ENCODE data around the gene TPM4. TPM values are rescaled to one million over a fixed set of nuclear protein-coding genes. Genes with fewer than 3 reads are reported as not detected.
A peak's percentile ranks its signal among the peaks of the same experiment; 100 is the strongest.
"Not testable (repeated sequence)": the region's sequence is repeated elsewhere in the genome, so short reads cannot be mapped to it uniquely, and the experiment has no call there.

The TPM4 gene
- total RNA-seq, 4 donors from 2014 or later: 471 to 530 (median 493) TPM

- peak overlapping the region in 3 of 4 donors; percentile 3 to 83 (median 65) for H3K27ac ChIP-seq
- WGBS, 2 donors: 85% methylated on average over 11 of the region's 11 CpGs
- H3K36me3 ChIP-seq: peaks cover 4 to 83% (median 41%) of the 10 kb centered on the region in 3 donors
- H3K27me3 ChIP-seq: no peaks in the 10 kb centered on the region
- TF ChIP-seq EP300 (IDR thresholded peaks at IDR 0.05): no peak
- TF ChIP-seq, protein P1, sequence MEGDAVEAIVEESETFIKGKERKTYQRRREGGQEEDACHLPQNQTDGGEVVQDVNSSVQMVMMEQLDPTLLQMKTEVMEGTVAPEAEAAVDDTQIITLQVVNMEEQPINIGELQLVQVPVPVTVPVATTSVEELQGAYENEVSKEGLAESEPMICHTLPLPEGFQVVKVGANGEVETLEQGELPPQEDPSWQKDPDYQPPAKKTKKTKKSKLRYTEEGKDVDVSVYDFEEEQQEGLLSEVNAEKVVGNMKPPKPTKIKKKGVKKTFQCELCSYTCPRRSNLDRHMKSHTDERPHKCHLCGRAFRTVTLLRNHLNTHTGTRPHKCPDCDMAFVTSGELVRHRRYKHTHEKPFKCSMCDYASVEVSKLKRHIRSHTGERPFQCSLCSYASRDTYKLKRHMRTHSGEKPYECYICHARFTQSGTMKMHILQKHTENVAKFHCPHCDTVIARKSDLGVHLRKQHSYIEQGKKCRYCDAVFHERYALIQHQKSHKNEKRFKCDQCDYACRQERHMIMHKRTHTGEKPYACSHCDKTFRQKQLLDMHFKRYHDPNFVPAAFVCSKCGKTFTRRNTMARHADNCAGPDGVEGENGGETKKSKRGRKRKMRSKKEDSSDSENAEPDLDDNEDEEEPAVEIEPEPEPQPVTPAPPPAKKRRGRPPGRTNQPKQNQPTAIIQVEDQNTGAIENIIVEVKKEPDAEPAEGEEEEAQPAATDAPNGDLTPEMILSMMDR (IDR thresholded peaks at IDR 0.05): no peak
- no peak overlapping the region for H3K4me3 ChIP-seq
- DNase-seq (ENCODE audit: low spot score in 2 of 2): no peak
- no peaks in the 10 kb centered on the region for H3K9me3 ChIP-seq
- H3K4me1 ChIP-seq: peaks cover 0 to 92% (median 57%) of the 10 kb centered on the region in 4 donors
Observed at GRCh38 chr19:16084067-16084685, 7.9 kb downstream of the TPM4 start.

DNA sequence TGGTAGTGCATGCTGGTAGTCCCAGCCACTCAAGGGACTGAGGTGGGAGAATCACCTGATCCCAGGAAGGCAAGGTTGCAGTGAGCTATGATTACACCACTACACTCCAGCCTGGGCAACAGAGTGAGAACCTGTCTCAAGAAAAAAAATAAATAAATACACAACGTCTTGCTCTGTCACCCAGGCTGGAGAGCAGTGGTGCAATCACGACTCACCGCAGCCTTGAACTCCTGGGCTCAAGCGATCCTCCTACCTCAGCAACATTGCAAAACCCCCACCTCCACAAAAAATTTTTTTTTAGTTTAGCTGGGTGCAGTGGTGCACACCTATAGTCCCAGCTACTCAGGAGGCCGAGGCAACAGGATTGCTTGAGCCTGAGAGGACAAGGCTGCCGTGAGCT, 8.8 kb downstream of the TPM4 start:
- peak overlapping the region in 2 of 4 donors; percentile 65 to 83 for H3K27ac ChIP-seq
- TF ChIP-seq EP300 (IDR thresholded peaks at IDR 0.05): no peak
- TF ChIP-seq, protein P1 (IDR thresholded peaks at IDR 0.05): no peak
- TF ChIP-seq POLR2A (IDR thresholded peaks at IDR 0.05): no peak
- no peaks in the 10 kb centered on the region for H3K9me3 ChIP-seq
- H3K27me3 ChIP-seq: no peaks in the 10 kb centered on the region
- H3K4me3 ChIP-seq: no peak overlapping the region
- DNase-seq (ENCODE audit: low spot score in 2 of 2): no peak
- WGBS, 2 donors: 78 to 81% methylated on average over 6 of the region's 6 CpGs
- H3K4me1 ChIP-seq: peaks cover 0 to 91% (median 52%) of the 10 kb centered on the region in 4 donors
- peaks cover 4 to 92% (median 41%) of the 10 kb centered on the region in 3 donors for H3K36me3 ChIP-seq

- not testable (repeated sequence) for DNase-seq (ENCODE audit: low spot score in 2 of 2); H3K9me3 ChIP-seq; H3K4me3 ChIP-seq; H3K27me3 ChIP-seq
- Histone ChIP-seq H3K27ac (peak overlapping the region; percentile 52 to 77 (median 65)), H3K4me1 (peaks cover 0 to 72% (median 36%) of the 10 kb centered on the region in 4 donors), H3K36me3 (peaks cover 10 to 100% (median 57%) of the 10 kb centered on the region in 3 donors)
- 78 to 88% methylated on average over 11 of the region's 11 CpGs for WGBS, 2 donors
Observed at GRCh38 chr19:16087404-16087803, 11.1 kb downstream of the TPM4 start.

GRCh38 chr19:16087940-16088339, 11.6 kb downstream of the TPM4 start:
- Histone ChIP-seq H3K4me3 (no peak overlapping the region), H3K27me3 (no peaks in the 10 kb centered on the region), H3K4me1 (peaks cover 0 to 73% (median 36%) of the 10 kb centered on the region in 4 donors), H3K9me3 (no peaks in the 10 kb centered on the region), H3K27ac (peak overlapping the region; percentile 52 to 77 (median 65)), H3K36me3 (peaks cover 13 to 100% (median 60%) of the 10 kb centered on the region in 3 donors)
- 69 to 71% methylated on average over 12 of the region's 12 CpGs for WGBS, 2 donors
- TF ChIP-seq EP300 (IDR thresholded peaks at IDR 0.05) (no peak), POLR2A (IDR thresholded peaks at IDR 0.05) (peak in 1 of 2 donors; percentile 11)
- DNase-seq (ENCODE audit: low spot score in 2 of 2): no peak

GRCh38 chr19:16088351-16089009, 12.2 kb downstream of the TPM4 start:
- Histone ChIP-seq H3K9me3 (no peaks in the 10 kb centered on the region), H3K4me3 (no peak overlapping the region), H3K27me3 (no peaks in the 10 kb centered on the region), H3K36me3 (peaks cover 16 to 100% (median 57%) of the 10 kb centered on the region in 3 donors), H3K4me1 (peaks cover 0 to 73% (median 31%) of the 10 kb centered on the region in 4 donors), H3K27ac (peak overlapping the region; percentile 52 to 77 (median 65))
- no peak for DNase-seq (ENCODE audit: low spot score in 2 of 2)
- WGBS, 2 donors: 45 to 52% methylated on average over 17 of the region's 17 CpGs
- TF ChIP-seq, protein P1 (IDR thresholded peaks at IDR 0.05): no peak
- TF ChIP-seq POLR2A (IDR thresholded peaks at IDR 0.05): no peak
- TF ChIP-seq EP300 (IDR thresholded peaks at IDR 0.05): peak in 1 of 2 donors; percentile 40
